HG03175 (cell line): Measurements from ENCODE around the gene HCRTR2.
"Not testable (repeated sequence)": the region's sequence is repeated elsewhere in the genome, so short reads cannot be mapped to it uniquely, and the experiment has no call there.

Experiments used
- ATAC-seq: cut with Tn5 transposase; IDR thresholded peaks from one replicate; pipeline ENCODE4 v1.9.1; 2021; ENCODE audit warnings: mild to moderate bottlenecking, moderate library complexity; ENCODE audit not compliant: unreplicated experiment

HCRTR2 gene

DNA sequence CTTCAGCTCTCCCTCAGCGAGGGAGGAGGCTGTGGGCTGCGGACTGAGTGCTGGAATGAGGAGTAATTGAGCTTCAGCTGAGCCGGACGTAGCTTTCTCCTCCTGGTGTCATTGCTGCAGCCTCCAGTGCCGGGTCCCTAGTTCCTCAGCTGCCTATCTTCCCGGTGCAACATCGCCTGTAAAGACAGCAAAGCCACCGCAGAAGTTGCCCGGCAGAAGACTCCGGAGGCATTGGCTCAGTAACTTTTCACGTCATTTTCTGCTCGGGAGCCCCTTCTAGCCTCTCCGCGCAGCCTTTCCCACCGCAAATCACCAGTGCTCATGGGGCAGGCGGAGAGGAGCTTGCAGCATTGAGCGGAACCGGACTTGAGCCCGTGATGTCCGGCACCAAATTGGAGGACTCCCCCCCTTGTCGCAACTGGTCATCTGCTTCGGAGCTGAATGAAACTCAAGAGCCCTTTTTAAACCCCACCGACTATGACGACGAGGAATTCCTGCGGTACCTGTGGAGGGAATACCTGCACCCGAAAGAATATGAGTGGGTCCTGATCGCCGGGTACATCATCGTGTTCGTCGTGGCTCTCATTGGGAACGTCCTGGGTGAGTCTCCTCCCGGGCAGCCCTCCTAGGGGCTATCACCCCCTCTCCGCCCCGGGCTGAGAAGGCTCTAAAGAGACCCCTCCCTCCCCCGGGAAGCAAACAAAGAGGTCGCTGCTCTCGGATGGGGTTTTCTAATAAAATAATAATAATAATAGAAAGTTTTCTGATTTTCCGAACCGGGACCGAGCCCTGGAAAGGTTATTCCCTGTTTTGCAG, at the start of gene HCRTR2:
TSS of gene HCRTR2 (plus strand) at position 305 of the 816 bp plus-strand sequence. CDS start at position 378, 73 bp downstream.
- ATAC-seq = no peak

GRCh38 chr6:55130806-55131324, 43.5 kb upstream of the HCRTR2 start:
- no peak for ATAC-seq

DNA sequence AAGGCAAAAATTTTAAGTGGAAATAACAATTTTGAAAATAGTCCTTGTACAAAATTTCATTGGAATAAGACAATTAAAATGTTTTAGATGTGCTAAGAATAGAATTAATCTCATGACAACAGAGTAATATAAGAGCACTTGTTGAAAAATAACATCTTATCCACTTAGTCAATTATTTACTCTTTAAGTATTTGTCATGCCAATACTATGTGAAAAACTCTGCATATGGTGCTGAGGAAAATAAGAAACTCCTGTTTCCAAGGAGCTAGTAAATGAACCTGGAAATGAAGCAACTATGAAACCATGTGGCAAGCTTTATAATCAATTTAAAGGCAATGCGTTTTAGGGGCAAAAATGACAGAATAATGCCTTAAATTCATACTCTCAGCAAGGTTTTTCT, 42.7 kb upstream of the HCRTR2 start:
- no peak for ATAC-seq

GRCh38 chr6:55136916-55137315, 37.4 kb upstream of the HCRTR2 start:
- ATAC-seq = no peak

- ATAC-seq = no peak
These were observed 36.2 kb upstream of the HCRTR2 start for GRCh38 chr6:55137929-55138693.

- ATAC-seq = no peak
These were observed 32.7 kb upstream of the HCRTR2 start for GRCh38 chr6:55141611-55142010.

DNA sequence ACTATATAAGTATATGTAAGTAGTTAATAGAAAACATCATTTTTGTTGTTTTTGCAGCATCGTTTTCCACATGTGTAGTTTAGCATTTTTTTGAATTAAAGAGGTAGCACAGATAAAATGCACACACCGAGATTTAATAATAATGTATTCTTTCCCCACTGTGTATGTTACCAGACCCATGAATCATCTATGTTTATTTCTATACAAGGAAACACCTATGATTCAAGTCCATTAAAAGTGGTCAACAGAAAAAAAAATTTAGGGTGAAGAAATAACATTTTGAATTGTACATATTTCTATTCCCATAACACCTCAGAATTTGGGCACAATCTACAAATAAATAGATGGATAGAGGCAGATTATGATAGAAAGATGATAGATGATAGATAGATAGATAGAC, 31.7 kb upstream of the HCRTR2 start:
- ATAC-seq = no peak

DNA sequence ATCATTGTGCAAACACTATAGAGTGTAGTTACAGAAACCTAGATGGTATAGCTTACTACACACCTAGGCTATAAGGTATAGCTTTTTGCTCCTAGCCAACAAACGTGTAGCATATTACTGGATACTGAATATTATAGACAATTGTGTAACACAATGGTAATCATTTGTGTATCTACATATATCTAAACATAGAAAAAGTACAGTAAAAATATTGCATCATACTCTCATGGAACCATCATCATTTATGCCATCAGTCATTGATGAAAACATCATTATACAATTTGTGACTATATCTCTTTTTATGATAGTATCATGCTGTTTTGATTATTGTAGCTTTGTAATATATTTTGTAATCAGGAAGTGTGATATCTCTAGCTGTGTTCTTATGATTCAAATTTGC, 21.0 kb upstream of the HCRTR2 start:
- ATAC-seq = no peak

GRCh38 chr6:55158784-55159183, 15.5 kb upstream of the HCRTR2 start:
- not testable (repeated sequence) for ATAC-seq

DNA sequence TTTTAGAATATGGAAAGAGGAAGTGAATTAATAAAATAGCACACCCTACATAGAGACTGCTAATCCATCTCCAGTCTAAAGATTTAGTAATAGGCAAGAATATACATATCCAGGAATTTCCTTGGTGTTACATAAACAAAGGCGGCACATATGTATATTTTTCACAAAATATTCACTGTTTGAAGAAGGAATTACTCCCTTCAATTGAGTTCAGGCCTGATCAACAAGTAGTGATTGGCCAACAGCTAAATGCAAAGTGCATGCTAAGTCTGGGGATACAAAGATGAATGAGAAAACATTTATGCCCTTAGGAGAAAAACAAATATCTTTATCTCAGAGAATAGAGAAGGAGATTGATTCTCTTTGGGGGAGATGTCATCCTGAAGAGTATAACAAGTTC, 6.5 kb upstream of the HCRTR2 start:
- ATAC-seq = no peak

GRCh38 chr6:55175078-55176049, 1.0 kb downstream of the HCRTR2 start:
- no peak for ATAC-seq

GRCh38 chr6:55176958-55177357, 2.6 kb downstream of the HCRTR2 start:
- no peak for ATAC-seq

GRCh38 chr6:55180258-55180657, 5.9 kb downstream of the HCRTR2 start:
- ATAC-seq = no peak

GRCh38 chr6:55182016-55182650, 7.8 kb downstream of the HCRTR2 start:
- ATAC-seq = no peak

- no peak for ATAC-seq
These were observed 10.6 kb downstream of the HCRTR2 start for GRCh38 chr6:55184782-55185530.

DNA sequence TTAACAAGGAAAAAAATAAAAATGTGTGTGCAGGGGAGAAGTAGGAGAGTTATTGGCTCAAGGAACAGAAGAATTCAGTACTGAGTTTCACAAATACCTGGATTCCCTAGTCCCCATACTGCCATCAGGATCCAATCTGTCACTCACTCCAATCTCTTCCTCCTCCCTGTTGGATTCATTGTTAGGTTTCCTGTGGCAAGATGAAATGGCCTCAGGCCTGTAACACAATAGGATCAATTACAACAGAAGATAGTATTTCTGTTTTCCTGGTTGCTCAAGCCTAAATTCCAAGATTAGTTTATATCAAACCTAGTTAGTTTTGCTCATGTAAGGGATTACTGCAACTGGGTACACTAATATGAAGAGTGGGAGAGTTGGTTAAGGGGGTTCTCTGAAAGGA, 24.4 kb downstream of the HCRTR2 start:
- no peak for ATAC-seq

DNA sequence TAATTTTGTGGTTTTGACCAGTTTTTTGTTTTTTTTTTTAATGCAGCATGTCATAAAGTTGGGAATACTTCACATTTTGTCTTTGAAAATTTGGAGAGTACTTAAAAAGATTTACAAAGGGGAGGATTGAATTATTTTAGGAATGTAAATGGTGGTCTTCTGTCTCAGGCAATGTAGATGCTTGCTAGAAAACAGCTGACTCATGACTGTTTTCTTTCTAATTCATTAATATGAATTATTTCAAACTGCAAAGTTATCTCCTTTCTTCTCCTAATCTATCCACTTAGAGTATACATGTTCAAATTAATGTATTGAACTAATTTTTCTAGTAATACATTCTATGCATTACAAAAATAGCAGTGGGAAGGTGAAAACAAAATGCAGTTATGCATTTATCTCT, 24.9 kb downstream of the HCRTR2 start:
- ATAC-seq = no peak

DNA sequence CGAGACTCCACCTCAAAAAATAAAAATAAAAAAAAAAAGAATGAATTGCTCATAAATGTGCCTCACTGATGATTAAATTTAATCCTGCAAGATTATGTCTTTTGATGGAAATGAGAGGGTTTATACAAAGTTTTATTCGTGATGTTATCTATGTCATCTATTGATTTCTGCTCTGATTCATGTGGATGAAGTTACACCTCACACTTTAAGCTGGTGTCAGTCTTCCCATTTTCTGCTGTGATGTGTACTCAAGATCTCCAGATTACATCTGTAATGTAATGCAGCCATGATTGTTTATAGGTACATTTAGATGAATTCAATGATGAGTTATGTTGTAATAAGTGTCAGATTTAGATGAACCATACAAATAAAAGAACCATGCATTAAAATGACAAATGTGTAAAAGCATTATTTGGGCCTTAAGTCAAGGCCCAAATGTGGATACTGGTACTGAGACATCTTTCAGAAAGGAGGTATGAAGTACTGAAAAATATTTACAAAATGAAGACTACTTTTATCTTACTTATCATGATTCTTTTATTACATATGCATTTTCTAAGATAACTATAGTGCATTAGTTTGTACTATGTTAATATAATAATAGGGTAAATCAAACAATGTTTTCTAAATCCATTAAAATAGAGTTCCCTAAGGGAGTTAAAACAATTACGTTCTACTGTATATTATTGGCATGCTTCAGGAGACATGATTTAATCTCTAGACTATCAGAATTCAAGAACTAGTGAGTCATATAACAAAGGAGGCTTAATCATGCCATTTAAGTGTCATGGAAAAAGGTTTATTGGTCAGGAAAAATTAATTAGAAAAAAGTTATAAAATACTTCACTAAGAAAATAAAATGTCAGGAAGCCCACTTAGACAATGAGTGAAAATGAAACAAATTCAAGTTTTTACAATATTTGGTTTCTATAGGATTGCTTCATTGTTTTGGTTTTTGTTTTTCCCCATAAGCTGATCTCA, 34.5 kb downstream of the HCRTR2 start:
- no peak for ATAC-seq
